HG02571 (cell line): ENCODE measurements around the gene MAN1C1.

Source experiments
- ATAC-seq: cut with Tn5 transposase; IDR thresholded peaks from one replicate; pipeline ENCODE4 v1.9.1; 2021; ENCODE audit warnings: mild to moderate bottlenecking, moderate library complexity; ENCODE audit not compliant: unreplicated experiment

MAN1C1 gene

DNA sequence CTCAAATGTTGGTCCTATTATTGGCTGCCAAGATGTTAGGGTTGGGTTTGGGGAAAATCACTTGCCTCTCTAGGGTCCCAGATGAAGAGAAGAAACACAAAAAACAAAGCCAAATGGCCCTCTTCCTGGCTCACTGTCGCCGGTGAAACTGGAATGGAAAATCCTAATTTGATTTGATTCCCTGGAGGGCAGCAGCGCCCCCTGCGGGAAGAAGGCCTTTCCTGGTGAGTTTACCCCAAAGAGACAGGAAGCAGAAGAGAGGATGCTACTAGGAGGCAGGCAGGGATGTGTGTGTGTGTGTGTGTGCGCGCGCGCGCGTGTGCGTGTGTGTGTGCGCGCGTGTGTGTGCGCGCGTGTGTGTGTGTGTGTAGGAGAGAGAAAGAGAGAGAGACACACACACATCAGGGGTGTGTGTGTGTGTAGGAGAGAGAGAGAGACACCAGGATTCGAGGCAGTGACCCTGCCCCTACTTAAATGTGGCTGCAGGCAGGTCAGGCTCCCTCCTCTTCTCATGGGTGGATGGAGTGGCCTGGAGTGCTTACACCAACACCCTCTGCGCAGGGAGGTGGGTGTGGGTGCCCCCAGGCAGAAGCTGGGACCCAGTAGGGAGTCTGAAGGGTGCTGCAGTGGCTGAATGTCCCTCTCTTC, 180.3 kb downstream of the MAN1C1 start:
- ATAC-seq, result no peak

DNA sequence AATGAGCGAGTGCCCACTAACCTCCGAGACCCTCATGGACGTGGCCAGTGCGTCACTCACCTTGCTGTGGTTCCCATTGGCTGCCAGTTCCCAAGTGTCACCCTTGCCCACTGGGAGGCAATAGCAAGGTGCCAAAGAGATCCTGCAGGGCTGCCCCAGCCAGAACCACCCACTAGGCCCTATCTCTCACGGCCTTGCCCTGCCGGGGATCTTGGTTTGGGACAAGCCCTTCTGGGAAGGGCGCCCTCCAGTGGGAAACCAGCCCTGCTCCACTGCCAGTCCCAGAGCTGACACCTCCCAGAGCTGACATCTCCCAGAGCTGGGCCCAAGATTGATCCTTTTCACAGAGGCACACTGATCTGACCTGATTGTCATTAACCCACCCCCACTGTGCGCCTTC, 181.3 kb downstream of the MAN1C1 start:
- ATAC-seq, result no peak

DNA sequence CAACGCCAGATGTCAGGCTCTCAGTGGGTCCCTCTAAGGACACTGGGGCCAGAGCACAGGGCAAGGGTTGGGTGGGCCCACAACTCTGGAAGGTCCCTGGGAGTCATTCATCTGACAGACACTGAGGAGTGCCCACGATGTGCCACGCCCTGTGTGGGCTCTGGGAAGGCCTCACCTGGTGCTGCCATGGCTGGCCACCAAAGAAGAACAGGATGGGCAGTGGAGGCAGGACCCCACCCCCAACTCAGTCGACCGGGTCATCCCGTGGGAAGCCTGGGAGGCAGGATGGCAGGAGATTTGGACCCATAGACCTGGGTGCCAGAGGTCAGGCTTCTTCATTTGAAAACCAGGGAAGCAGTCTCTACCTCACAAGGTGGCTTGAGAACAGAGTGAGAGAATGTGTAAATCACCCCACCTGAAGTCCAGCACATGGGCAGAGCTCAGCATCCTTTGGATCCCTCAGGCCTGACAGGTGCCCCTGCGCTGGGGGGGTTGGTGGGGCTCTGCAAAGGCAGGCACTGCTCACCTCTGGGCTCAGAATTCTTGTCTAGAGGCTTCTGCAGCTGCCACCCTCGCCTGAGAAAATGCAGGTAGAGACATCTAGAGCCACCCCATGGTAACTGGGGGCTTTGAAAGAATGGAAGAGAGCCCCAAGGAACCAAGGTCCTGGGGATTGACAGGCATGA, 182.2 kb downstream of the MAN1C1 start:
- no peak for ATAC-seq

DNA sequence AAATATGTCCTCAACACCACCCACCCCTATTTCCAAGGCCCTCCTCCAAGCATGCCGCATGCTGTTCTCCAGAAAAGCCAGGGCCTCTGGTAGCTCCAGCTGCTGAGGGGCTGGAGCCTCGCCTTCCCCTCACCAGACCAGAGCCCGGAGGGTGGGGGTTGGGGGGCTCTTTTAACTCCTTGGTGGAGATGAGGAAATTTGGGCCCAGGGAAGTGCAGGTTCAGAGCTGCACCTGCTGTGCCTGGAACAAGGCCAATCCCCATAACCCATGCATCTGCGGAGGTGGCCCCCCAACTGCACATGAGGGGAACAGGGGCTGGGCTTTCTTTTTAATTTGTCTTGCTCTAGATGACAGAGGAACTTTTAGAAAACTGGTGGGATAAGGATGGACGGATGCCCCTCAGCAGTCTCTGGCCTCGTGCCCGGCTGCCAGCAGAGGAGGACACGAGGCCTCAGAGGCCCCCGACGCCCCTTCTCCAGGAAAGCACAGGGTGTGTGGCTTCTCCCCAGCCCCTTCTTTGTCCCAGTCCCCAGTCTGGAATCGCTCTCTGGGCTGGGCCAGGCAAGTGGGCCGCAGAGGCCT, 182.9 kb downstream of the MAN1C1 start:
- no peak for ATAC-seq

DNA sequence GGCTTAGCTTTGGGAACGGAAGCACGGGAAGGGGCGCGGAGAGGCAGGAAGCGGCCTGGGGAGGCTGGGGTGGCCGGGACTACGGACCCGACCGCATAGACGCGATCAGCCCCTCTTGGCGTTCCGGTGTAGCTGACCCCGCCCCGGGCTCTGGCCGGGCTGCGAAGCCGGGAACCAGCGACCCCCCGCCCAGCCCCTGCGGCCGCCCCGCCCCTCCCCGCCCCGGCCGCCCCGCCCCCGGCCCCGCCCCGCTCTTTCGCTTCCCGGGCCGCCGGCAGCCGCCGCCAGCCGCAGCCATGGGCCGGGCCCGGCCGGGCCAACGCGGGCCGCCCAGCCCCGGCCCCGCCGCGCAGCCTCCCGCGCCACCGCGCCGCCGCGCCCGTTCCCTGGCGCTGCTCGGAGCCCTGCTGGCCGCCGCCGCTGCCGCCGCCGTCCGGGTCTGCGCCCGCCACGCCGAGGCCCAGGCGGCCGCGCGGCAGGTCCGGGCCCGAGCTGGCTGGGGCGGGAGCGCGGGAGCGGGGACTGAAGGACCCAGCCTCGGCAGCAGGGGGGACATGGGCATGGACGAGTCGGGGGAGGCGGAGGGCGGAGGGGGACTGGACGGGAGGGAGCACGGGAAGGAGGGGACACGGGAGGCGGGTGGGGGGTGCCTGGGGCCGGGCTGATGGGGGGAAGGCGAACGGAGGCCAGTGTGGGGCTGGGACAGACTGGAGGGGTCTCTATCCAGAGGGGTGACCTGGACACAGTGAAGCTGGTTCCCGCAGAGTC, 183.5 kb downstream of the MAN1C1 start, which contains the start of gene SELENON:
Gene SELENON (plus strand): TSS at position 259 of the 768 bp plus-strand sequence. CDS start 38 bp downstream, at position 297.
- ATAC-seq, result no peak

DNA sequence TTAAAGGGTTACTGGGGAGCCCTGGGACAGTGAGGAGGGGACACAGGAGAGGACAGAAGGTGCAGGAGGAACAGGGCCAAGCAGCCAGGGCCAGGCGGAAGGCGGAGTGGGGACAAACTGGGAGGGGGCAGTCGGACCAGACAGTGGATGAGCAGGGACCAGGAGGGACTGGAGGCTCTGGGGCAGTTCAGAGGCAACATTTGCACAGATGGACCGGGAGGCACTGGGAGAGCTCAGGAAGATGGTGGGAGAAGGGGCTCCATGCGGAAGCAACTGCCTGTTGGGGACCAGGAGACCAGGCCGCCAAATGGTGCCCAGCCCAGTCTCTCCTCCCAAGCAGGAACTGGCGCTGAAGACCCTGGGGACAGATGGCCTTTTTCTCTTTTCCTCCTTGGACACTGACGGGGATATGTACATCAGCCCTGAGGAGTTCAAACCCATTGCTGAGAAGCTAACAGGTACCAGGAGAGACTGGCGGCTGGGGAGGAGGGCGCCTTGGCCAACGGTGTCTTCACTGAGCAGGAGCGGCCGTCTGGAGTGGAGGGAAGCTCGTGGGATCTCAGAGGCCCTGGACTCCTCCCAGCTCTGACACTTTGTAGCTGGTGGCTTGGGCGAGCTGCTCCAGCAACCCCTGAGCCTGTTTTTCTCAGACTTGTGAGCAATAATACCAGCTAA, 184.2 kb downstream of the MAN1C1 start:
- ATAC-seq, result no peak

DNA sequence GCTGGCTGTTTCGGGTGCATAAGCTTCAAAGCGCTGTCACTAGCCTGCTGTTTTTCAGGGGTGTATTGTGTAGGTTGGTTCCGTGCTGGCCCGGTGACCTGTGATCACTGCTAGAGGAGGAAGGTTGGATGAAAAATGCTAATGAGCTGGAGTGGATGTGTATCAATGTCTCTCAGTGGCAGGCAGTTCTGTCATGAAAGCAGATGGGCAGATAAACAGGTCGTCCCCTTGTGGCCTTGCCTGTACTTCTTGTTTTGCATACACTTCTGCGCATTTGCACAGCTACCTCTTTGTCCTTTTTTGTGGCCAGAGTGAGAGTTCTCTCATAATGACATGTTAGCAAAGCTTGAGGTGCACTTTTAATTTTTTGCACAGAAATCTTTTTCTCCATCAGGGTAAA, 186.3 kb downstream of the MAN1C1 start:
- ATAC-seq, result no peak

DNA sequence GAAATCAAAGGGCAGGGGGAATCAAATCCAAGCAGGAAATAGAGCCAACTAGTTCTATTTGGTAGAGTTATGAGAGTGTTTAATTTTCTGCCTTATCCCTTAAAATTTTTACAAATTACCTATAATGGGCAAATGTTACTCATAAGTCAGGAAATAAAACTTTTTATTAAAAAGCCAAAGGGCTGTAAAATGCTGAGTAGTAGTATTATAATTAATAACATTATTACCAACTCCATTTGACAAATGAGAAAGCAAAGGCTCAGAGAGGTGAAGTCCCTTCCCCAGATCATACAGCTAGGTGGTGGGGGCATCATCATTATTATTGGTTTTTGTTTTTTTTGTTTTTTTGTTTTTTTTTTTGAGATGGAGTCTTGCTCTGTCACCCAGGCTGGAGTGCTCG, 186.8 kb downstream of the MAN1C1 start:
- ATAC-seq, result no peak

DNA sequence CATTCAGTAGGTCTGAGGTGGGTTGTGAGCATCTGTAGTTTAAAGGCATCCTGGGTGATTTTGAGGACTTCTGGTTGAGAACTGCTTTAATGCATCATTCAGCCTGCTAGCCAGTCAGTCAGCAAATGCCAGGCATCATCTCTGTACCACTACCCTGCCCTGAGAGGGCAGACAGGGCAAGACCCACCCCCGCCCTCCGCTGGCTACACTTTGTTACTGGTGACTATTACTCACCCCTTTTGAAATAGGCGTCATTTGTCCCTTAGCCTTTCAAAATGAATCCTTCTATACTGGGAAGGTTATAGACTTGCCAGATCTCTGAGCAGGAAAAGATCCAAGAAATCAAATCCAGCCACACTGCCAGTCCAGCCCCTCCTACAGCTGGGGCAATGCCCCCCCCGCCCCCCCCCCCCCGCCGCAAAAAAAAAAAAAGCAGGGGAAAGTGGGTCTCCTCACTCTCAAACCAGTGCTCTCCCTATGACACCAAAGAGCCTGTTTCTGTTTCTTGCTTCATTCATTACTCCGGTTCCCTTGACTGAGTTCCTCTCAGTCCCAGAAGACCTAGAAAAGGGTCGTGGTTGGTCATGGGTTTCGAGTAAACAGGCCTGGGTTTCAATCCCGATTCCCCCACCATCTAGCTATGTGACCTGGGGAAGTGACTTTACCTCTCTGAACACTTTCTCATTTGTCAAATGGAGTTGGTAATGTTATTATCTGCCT, 187.8 kb downstream of the MAN1C1 start:
- no peak for ATAC-seq

DNA sequence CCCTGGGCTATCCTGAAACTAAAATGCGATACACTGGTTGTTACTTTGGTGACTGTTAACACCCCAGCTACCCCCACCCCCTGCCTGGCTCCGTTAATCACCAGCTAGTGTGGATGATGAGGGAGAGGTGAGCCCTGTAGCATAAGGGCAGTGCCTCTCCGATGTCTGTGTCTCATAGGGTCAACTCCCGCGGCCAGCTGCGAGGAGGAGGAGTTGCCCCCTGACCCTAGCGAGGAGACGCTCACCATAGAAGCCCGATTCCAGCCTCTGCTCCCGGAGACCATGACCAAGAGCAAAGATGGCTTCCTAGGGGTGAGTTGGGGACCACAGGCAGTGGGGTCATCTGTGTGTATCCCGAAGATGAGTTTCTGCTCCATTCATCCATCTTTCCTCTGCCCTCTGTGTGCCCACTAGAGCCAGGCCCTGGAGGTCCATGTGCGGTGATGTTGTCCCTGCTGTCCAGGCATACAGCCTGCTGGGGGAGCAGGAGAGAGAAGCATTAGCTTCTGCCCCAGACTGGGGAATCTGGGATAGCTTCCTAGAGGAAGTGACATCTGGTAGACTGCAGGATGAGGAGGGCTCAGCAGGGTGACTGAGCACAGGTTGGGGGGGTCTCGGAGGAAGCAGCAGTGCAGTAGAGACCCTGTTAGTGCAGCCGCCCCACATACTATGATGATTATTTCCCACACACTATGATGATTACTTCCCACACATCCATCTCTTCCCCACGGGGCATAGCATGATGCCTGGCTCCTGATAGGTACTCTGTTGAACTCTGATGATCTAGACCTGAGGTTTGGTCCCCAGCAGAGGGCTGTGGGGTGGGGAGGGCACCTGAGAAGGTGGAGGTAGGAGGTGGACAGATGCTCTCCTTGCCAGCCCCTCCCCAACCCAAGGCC, 188.6 kb downstream of the MAN1C1 start:
- no peak for ATAC-seq

DNA sequence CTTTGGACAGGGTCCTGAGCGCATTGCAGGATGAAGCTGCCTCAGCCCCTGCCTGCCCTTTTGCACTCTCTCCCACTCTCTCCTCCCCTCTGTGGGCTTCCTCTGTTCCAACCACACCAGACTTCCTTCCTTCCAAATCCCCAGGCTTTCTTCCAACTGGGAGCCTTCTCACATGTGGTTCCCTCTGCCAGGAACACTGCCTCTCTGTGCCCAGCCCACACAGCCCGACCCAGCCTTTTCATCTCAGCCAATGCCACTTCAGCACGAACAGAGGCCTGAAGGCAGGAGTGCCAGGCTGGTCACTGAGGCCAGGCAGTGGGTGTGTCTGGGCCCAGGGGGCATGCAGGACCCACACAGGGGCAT, 189.3 kb downstream of the MAN1C1 start:
- ATAC-seq, result no peak

DNA sequence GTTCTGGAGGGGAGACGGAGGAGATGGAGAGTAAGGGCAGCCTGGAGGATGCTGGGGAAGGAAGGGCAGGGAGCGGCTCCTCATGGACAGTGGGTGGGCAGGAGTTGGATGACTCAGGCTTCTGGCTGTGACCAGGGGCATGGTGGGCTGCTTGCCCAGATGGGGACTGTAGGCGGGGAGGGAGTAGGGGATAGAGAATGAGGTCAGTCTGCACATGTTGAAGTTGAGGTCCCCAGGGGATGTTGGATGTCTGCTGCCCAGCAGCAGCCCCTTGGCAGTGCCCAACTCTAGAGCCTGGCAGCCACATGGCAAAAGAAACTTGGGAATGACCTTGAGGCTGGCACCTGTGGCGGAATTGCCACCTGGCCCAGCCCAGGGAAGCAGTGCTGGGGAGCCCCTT, 189.8 kb downstream of the MAN1C1 start:
- ATAC-seq, result no peak

DNA sequence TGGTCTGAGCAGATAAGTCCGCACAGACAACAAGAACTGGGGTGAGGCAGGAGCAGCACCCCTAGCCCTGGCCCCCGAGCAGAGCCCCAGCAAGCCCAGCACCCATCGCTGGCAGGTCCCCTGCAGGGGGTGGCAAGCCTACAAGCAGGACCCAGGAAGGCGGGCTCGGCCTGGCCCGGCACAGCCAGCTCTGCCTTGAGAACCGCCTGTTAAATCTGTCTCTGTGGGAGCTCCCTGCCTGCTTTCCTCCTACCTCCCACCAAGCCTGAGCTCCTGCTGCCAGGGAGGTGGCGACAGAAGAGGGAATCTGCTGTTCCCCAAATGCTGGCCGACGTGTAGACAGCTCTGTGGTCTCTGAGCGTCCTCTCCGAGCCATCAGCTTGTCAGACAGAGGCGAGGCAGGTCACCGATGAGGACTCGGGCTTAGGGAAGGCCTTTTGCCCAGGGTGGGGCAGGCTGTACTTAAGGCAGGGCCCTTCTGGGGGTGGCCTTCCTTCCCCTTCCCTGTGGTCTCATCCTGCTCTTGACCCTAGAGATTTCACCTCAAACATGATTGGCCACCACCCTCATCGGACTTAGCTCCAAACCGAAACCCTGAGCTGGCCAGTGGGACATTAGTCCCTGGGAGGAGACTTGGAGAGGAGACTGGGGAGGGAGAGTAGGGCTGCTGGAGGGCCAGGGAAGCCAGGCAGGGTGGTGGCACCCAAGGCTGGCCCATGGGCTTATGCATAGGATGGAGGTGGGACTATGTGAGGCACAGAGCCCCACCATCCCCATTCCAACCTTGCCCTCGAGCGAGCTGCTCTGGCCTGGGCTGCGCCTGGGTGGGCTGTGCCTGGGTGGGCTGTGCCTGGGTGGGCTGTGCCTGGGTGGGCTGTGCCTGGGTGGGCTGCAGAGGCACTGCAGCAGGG, 191.1 kb downstream of the MAN1C1 start:
- ATAC-seq, result no peak

DNA sequence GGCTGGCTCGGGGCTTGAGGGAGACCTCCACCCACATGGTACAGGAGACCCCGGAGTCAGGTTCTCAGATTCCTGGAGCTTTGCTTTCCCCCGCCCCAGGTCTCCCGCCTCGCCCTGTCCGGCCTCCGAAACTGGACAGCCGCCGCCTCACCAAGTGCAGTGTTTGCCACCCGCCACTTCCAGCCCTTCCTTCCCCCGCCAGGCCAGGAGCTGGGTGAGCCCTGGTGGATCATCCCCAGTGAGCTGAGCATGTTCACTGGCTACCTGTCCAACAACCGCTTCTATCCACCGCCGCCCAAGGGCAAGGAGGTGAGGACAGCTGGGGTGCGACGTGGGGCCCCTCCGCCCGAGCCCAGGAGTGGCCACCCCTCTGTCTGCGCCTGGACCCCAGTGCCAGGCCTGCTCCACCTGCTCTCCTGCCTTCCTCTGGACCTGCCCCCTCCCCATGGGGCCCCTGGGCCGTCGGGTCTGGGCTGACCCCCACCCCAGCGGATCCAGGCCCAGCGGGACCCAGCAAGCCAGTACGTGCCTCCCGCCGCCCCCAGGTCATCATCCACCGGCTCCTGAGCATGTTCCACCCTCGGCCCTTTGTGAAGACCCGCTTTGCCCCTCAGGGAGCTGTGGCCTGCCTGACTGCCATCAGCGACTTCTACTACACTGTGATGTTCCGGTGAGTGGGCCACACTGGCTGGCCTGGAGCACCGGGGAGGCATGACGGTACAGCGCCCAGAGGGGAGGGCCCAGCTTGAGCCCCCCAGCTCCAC, 192.1 kb downstream of the MAN1C1 start:
- no peak for ATAC-seq

DNA sequence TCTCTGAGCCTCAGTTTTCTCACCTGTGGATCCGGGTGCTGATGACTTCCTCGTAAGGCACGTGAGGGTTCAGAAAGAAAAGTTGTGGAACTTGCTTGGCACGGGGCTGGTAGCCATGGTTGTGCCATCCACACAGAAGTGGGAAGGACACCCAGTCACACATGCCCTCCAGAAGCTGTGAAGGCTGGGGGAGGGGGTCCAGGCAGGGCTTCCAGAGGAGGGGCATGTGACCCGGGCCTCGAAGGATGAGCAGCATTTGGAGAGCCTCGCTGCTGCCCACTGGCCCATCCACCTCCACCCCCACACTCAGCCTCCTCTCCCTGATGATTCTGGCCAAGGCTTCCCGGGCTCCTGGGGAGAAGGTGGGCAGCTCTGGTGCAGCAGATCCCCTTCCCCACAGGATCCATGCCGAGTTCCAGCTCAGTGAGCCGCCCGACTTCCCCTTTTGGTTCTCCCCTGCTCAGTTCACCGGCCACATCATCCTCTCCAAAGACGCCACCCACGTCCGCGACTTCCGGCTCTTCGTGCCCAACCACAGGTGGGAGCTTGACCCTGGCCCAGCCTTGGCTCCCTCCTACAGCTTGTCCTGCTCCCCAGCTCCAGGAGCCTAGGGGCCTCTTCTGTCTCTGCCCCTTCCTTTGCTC, 192.8 kb downstream of the MAN1C1 start:
- ATAC-seq, result no peak

DNA sequence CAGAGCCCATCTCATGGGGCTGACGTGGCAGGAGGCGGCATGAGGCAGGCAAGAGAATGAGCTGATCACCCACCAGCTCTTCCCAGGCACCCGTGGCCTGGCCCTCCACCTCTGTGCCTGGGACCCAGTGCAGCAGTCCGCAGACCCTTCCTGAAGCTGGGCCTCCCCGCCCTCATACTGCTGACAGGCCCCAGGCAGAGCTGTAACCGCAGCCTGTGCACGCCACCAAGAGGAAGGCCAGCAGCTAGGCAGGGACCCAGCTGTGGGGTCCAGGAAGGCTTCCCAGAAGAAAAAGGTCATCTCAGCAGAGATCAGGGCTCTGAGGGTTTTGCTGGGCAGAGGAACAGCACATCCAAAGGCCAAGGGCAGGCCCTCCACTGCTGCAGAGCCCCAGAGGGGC, 193.3 kb downstream of the MAN1C1 start:
- ATAC-seq, result no peak
